Cortex of kidney (tissue), 1 donor: ENCODE measurements around the gene PRICKLE3.

Experiments used
- DNase-seq: peaks from one replicate; lab custom pipeline; 2025; lab: John Stamatoyannopoulos, UW

The PRICKLE3 gene

GRCh38 chrX:49208399-49208798, 22.2 kb upstream of the PRICKLE3 start:
- no peak for DNase-seq

- DNase-seq, result no peak
Observed at GRCh38 chrX:49206543-49206942, 20.4 kb upstream of the PRICKLE3 start.

GRCh38 chrX:49205443-49205842, 19.3 kb upstream of the PRICKLE3 start:
- DNase-seq, result no peak

GRCh38 chrX:49204709-49205108, 18.5 kb upstream of the PRICKLE3 start:
- DNase-seq, result no peak

- no peak for DNase-seq
Observed at GRCh38 chrX:49204017-49204416, 17.8 kb upstream of the PRICKLE3 start.

- DNase-seq, result no peak
Observed at GRCh38 chrX:49203536-49203935, 17.4 kb upstream of the PRICKLE3 start.

- no peak for DNase-seq
Observed at GRCh38 chrX:49202022-49202421, 15.8 kb upstream of the PRICKLE3 start.

- peak; percentile 31 for DNase-seq
Observed at GRCh38 chrX:49199906-49200771, 14.0 kb upstream of the PRICKLE3 start, which contains the start of gene SYP. SYP (minus strand) TSS chrX:49200193; CDS start chrX:49200186, 7 bp downstream.

- DNase-seq, result no peak
Observed at GRCh38 chrX:49199315-49199595, 13.1 kb upstream of the PRICKLE3 start.

- DNase-seq, result no peak
Observed at GRCh38 chrX:49198540-49199314, 12.6 kb upstream of the PRICKLE3 start.

GRCh38 chrX:49197543-49198087, 11.4 kb upstream of the PRICKLE3 start:
- DNase-seq, result no peak

GRCh38 chrX:49193542-49193964, 7.4 kb upstream of the PRICKLE3 start:
- no peak for DNase-seq

- DNase-seq, result no peak
Observed at GRCh38 chrX:49192722-49193328, 6.7 kb upstream of the PRICKLE3 start.

GRCh38 chrX:49191574-49192011, 5.4 kb upstream of the PRICKLE3 start:
- DNase-seq, result no peak

GRCh38 chrX:49190821-49191573, 4.8 kb upstream of the PRICKLE3 start:
- DNase-seq, result no peak

GRCh38 chrX:49189606-49190005, 3.4 kb upstream of the PRICKLE3 start:
- no peak for DNase-seq

- no peak for DNase-seq
Observed at GRCh38 chrX:49188468-49189076, 2.4 kb upstream of the PRICKLE3 start.

- no peak for DNase-seq
Observed at GRCh38 chrX:49187526-49187925, 1.4 kb upstream of the PRICKLE3 start.

- no peak for DNase-seq
Observed at GRCh38 chrX:49187028-49187394, 838 bp upstream of the PRICKLE3 start.

- DNase-seq, result no peak
Observed at GRCh38 chrX:49184294-49185281, 1.6 kb downstream of the PRICKLE3 start.
